ENCODE results near the gene BCL2L12.
"Not testable (repeated sequence)": the region's sequence is repeated elsewhere in the genome, so short reads cannot be mapped to it uniquely, and the experiment has no call there.

The BCL2L12 gene

DNA sequence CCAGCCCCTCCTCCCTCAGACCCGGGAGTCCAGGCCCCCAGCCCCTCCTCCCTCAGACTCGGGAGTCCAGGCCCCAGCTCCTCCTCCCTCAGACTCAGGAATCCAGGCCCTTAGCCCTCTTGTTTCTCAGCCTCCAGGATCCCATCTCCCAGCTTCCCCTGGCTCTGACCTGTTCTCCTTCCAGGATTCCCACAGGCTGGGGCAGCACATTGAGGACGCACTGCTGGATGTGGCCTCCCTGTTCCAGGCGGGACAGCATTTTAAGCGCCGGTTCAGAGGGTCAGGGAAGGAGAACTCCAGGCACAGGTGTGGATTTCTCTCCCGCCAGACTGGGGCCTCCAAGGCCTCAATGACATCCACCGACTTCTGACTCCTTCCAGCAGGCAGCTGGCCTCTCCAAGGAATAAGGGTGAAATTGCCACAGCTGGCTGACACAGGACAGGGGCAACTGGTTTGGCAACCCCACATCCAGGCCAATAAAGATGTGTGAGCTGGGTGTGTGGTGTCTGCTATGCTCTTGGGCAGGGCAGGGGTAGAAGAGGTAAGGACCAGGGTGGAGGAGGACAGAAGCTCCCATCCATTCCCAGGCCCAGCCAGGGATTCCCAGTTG lies 47.6 kb downstream of the BCL2L12 start:
- no peak for DNase-seq

DNA sequence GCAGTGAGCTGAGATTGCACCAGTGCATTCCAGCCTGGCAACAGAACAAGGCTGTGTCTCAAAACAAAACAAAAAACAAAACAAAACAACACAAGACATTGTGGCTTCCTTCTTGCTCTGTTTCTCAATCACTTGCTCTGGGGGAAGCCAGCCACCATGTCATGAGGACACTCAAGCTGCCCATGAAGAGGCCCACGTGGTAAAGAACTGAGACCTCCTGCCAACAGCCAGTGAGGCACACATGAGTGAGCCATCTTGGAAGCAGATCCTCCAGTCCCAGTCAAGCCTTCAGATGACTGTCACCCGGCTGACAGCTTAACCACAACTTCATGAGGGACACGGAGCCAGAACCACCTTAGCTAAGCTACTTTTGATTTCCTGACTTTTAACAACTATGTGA lies 50.4 kb downstream of the BCL2L12 start:
- no peak for DNase-seq

GRCh38 chr19:49718511-49718910 lies 52.8 kb downstream of the BCL2L12 start:
- no peak for DNase-seq

DNA sequence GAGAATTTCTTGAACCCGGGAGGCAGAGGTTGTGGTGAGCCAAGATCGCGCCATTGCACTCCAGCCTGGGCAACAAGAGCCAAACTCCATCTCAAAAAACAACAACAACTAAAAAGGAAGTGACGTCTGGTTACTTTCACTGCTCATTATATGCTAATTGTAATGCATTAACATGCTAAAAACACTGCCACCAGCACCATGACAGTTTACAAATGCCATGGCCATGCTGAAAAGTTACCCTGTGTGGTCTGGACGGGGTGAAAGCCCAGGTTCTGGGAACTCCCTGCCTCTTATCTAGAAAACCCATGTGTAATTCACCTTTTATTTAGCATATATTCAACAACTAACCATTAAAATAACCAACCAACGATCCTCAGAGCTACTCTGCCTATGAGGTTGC lies 53.3 kb downstream of the BCL2L12 start:
- DNase-seq = no peak

DNA sequence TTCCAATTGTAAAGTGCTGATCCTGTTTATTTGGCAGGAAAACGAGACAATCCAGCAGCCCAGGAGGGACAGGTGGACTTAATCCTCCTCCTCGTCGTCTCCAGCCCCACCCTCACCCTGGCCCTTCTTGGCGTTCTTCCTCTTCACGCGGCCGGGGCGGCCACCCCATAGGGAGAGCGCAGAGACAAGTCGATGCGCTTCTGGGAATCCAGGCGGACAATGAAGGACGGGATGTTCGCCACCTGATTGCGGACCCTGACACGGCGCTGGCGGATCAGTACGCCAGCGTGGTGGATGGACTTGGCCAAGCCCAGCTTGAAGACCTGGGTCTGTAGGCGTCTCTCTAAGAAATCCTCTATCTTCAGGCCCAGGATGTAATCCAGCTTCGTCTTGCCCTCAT lies 53.7 kb downstream of the BCL2L12 start:
- not testable (repeated sequence) for DNase-seq
